CD14-positive monocyte (primary cell): ENCODE data around the gene ZNF292. TPM values are rescaled to one million over a fixed set of nuclear protein-coding genes. Genes with fewer than 3 reads are reported as not detected.
A peak's percentile ranks its signal among the peaks of the same experiment; 100 is the strongest.
"Not testable (repeated sequence)": the region's sequence is repeated elsewhere in the genome, so short reads cannot be mapped to it uniquely, and the experiment has no call there.

Experiments
- DNase-seq, 3 donors: peaks; one replicate each; pipeline ENCODE4 v3.0.0-alpha.2; 2011 to 2022
- H2AFZ ChIP-seq: 2 replicates; pipeline ENCODE4 v1.6.0; 2012; ENCODE audit warnings: mild to moderate bottlenecking, low read depth, low read length, inconsistent platforms; ENCODE audit not compliant: insufficient read depth, poor library complexity, severe bottlenecking
- H3K27ac ChIP-seq, 2 donors: 1 replicate in 1 of 2; 2 replicates in 1 of 2; pipeline ENCODE4 v1.5.1; 2012 to 2013; ENCODE audit warnings: low read length in 2 of 2, control low read depth in 1 of 2, inconsistent platforms in 1 of 2, low read depth in 1 of 2, mild to moderate bottlenecking in 1 of 2
- H3K27me3 ChIP-seq, 2 donors: one replicate each; pipeline versions ENCODE4 v1.6.0 to v1.6.1; 2011 to 2013; ENCODE audit warnings: low read length in 2 of 2; ENCODE audit not compliant: control insufficient read depth in 2 of 2, insufficient read depth in 2 of 2
- H3K36me3 ChIP-seq, 2 donors: replicated peaks in 1 of 2; 1 replicate in 1 of 2; 2 replicates in 1 of 2; pipeline versions ENCODE4 v1.5.1 to v1.6.1; 2012 to 2013; ENCODE audit warnings: low read length in 2 of 2, control low read depth in 1 of 2, inconsistent platforms in 1 of 2, mild to moderate bottlenecking in 1 of 2; ENCODE audit not compliant: insufficient read depth in 2 of 2, control insufficient read depth in 1 of 2
- H3K4me1 ChIP-seq, 2 donors: 1 replicate in 1 of 2; 2 replicates in 1 of 2; pipeline versions ENCODE4 v1.5.1 to v1.6.1; 2012 to 2013; ENCODE audit warnings: low read length in 2 of 2, control low read depth in 1 of 2, inconsistent platforms in 1 of 2, mild to moderate bottlenecking in 1 of 2, moderate library complexity in 1 of 2; ENCODE audit not compliant: insufficient read depth in 2 of 2, control insufficient read depth in 1 of 2
- H3K4me2 ChIP-seq: replicated peaks from 2 replicates; pipeline ENCODE3; 2012; ENCODE audit warnings: low read length, moderate library complexity, mild to moderate bottlenecking; ENCODE audit not compliant: poor library complexity, severe bottlenecking; ENCODE audit errors: extremely low read depth
- H3K4me3 ChIP-seq, 3 experiments: fragments of 200-600 bp in 1 of 3; sonication (generic) in 1 of 3; replicated peaks in 1 of 3; 1 replicate in 2 of 3; 2 replicates in 1 of 3; pipeline ENCODE4 v1.5.1; 2011 to 2013; ENCODE audit warnings: low read length in 3 of 3, mild to moderate bottlenecking in 3 of 3, control low read depth in 2 of 3, low read depth in 2 of 3, inconsistent platforms in 1 of 3, moderate library complexity in 1 of 3
- H3K79me2 ChIP-seq: 2 replicates; pipeline ENCODE4 v1.6.0; 2012; ENCODE audit warnings: mild to moderate bottlenecking, control low read depth, inconsistent platforms, low read length, moderate library complexity; ENCODE audit not compliant: insufficient read depth
- H3K9ac ChIP-seq: 2 replicates; pipeline ENCODE4 v1.6.0; 2017; ENCODE audit warnings: low read length, mild to moderate bottlenecking; ENCODE audit not compliant: insufficient read depth, poor library complexity, severe bottlenecking
- H3K9me3 ChIP-seq, 2 donors: replicated peaks in 1 of 2; 1 replicate in 1 of 2; 2 replicates in 1 of 2; pipeline versions ENCODE4 v1.5.1 to v1.6.1; 2012 to 2013; ENCODE audit warnings: low read length in 2 of 2, control low read depth in 1 of 2; ENCODE audit not compliant: control insufficient read depth in 1 of 2, insufficient read depth in 1 of 2
- H4K20me1 ChIP-seq: 2 replicates; pipeline ENCODE4 v1.6.0; 2012; ENCODE audit warnings: mild to moderate bottlenecking, low read length, control low read depth, moderate library complexity; ENCODE audit not compliant: insufficient read depth
- H3K27ac Mint-ChIP-seq, 7 donors: one replicate each; pipeline ENCODE4 v1.8.0; 2020; ENCODE audit warnings: mild to moderate bottlenecking in 7 of 7, mixed read lengths in 7 of 7, moderate library complexity in 6 of 7, inconsistent platforms in 2 of 7
- H3K27me3 Mint-ChIP-seq, 3 donors: one replicate each; pipeline ENCODE4 v1.8.0; 2021 to 2022; ENCODE audit warnings: low read depth in 3 of 3, mild to moderate bottlenecking in 3 of 3, mixed read lengths in 3 of 3, moderate library complexity in 3 of 3, inconsistent platforms in 1 of 3
- H3K36me3 Mint-ChIP-seq, 2 donors: one replicate each; pipeline ENCODE4 v1.8.0; 2020; ENCODE audit warnings: mixed read lengths in 2 of 2, inconsistent platforms in 1 of 2, mild to moderate bottlenecking in 1 of 2
- H3K4me1 Mint-ChIP-seq: one replicate; pipeline ENCODE4 v1.8.0; 2020; ENCODE audit warnings: mild to moderate bottlenecking, mixed read lengths
- H3K4me3 Mint-ChIP-seq, 2 donors: one replicate each; pipeline ENCODE4 v1.8.0; 2020; ENCODE audit warnings: mild to moderate bottlenecking in 2 of 2, mixed read lengths in 2 of 2, moderate library complexity in 1 of 2
- H3K9me3 Mint-ChIP-seq, 7 donors: one replicate each; pipeline ENCODE4 v1.8.0; 2020 to 2022; ENCODE audit warnings: mixed read lengths in 7 of 7, mild to moderate bottlenecking in 6 of 7, moderate library complexity in 6 of 7, inconsistent platforms in 2 of 7
- CTCF ChIP-seq: fragments of 200-600 bp; IDR thresholded peaks from one replicate; pipeline ENCODE4 v1.8.0; 2022; ENCODE audit warnings: antibody characterized with exemption, mild to moderate bottlenecking
- WGBS: methylation state at CpG from one replicate; pipeline ENCODE4 v1.1.5; 2013; ENCODE audit warnings: missing lambda C conversion rate; ENCODE audit not compliant: insufficient coverage; 5-methylcytosine and 5-hydroxymethylcytosine counted together
- intact Hi-C, 2 donors: fragments of 100-400 bp; cut with micrococcal nuclease; formaldehyde crosslinking; loops; one replicate each; pipeline versions ENCODE4 v1.15.0 to v1.15.1; 2023
- polyA plus RNA-seq, 3 donors: library from polyadenylated mRNA; depleted of rRNA in 1 of 3; unstranded in 2 of 3; stranded (reverse) in 1 of 3; fragments of 300-500 nt in 2 of 3; fragments of >200 nt in 1 of 3; fragmentation: Illumina TruSeq in 2 of 3; gene quantifications; 1 replicate in 2 of 3; 2 replicates in 1 of 3; pipeline ENCODE4 v1.2.3, GENCODE V29; 2012 to 2021

ZNF292 gene
- polyA plus RNA-seq, 3 donors = 4.8 to 7.7 (median 7.6) TPM

DNA sequence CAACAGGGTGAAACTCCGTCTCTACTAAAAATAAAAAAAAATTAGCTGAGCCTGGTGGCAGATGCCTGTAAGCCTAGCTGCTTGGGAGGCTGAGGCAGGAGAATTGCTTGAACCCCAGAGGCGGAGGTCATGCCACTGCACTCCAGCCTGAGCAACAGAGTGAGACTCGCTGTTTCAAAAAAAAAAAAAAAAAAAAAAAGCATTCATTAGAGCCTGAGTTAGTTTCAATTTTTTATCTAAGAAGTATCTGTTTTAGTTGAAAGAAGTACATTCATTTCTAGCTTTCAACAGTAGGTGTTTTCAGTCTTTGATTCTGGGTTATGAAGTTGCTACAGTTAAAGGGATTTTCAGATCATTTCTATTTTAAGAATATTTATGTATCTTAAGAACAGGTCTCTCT, 42.2 kb downstream of the ZNF292 start:
- Histone ChIP-seq H3K4me2 (no peak overlapping the region), H4K20me1 (peaks cover 87% of the 10 kb centered on the region), H3K9me3 (no peaks in the 10 kb centered on the region), H3K4me1 (peaks cover 8 to 15% of the 10 kb centered on the region in 2 donors), H3K27me3 (no peaks in the 10 kb centered on the region), H3K36me3 (no peaks in the 10 kb centered on the region), H3K27ac (no peak overlapping the region), H3K79me2 (peaks cover 96% of the 10 kb centered on the region), H2AFZ (no peak overlapping the region), H3K4me3 (no peak overlapping the region), H3K9ac (no peak overlapping the region)
- Mint-ChIP-seq H3K9me3 (no peaks in the 10 kb centered on the region), H3K4me1 (peaks cover 23% of the 10 kb centered on the region), H3K4me3 (no peak overlapping the region), H3K27me3 (no peaks in the 10 kb centered on the region), H3K27ac (peak overlapping the region in 1 of 7 donors; percentile 20), H3K36me3 (peaks cover 0 to 5% of the 10 kb centered on the region in 2 donors)
- intact Hi-C loops = no loop called here
- WGBS = 100% methylated on average over 1 of the region's 3 CpGs
- no peak for DNase-seq
- TF ChIP-seq CTCF = no peak

DNA sequence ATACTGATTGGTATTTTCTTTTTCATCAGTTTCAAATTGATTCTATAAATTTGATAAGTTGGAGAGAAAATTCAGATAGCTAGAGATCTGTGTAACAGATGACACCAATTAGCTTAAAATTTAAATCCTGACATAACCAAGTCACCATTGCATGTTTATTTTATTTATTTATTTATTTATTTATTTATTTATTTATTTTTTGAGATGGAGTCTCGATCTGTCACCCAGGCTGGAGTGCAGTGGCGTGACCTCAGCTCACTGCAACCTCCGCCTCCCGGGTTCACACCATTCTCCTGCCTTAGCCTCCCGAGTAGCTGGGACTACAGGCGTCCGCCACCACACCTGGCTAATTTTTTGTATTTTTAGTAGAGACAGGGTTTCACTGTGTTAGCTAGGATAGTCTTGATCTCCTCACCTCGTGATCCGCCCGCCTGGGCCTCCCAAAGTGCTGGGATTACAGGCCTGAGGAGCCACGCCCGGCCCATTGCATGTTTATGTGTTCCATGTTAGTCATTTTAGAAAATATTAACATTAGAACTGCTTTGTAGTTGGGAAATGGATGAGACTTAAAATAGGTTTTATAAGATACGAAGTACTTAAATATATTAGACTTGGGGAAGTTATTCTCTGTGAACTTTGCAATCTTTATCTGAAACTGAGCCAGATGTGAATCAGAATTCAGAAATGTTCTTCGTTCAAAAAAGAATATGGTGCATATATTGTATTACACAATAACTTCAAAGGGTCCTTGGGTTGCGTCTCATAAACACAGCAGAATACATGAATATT, 42.9 kb downstream of the ZNF292 start:
- H3K4me3 ChIP-seq, H3K27me3 Mint-ChIP-seq, H2AFZ ChIP-seq, H3K36me3 Mint-ChIP-seq, H3K27me3 ChIP-seq, H3K4me3 Mint-ChIP-seq, H3K27ac ChIP-seq, H3K9me3 ChIP-seq, H3K9ac ChIP-seq, H3K27ac Mint-ChIP-seq, DNase-seq, H3K36me3 ChIP-seq, H3K9me3 Mint-ChIP-seq, H3K4me2 ChIP-seq, intact Hi-C loops: not testable (repeated sequence)
- Histone ChIP-seq H3K4me1 (peaks cover 8 to 15% of the 10 kb centered on the region in 2 donors), H4K20me1 (peaks cover 87% of the 10 kb centered on the region), H3K79me2 (peaks cover 96% of the 10 kb centered on the region)
- peaks cover 23% of the 10 kb centered on the region for H3K4me1 Mint-ChIP-seq
- no CpG with 5 or more reads among the region's 15 CpGs for WGBS
